GM23338 (cell line): ENCODE data around the gene ZNF507. TPM values are rescaled to one million over a fixed set of nuclear protein-coding genes. Genes with fewer than 3 reads are reported as not detected.

Experiments used
- ATAC-seq: fragments of 200-7000 bp; cut with Tn5 transposase; 3 replicates; pipeline ENCODE4 v1.9.1; 2020
- DNase-seq: peaks from one replicate; pipeline ENCODE4 v3.0.0-alpha.2; 2015; ENCODE audit warnings: low spot score
- H2AFZ ChIP-seq: fragments of 200-600 bp; sonication (generic); 2 replicates; pipeline ENCODE4 v1.8.0; 2016; ENCODE audit warnings: antibody characterized with exemption, mild to moderate bottlenecking, moderate library complexity
- H3F3A ChIP-seq: fragments of 200-600 bp; sonication (generic); replicated peaks from 2 replicates; pipeline ENCODE4 v1.8.0; 2017; ENCODE audit warnings: antibody characterized with exemption, mixed run types, low read depth
- H3K27ac ChIP-seq: fragments of 200-600 bp; sonication (generic); 2 replicates; pipeline ENCODE4 v1.6.1; 2016; ENCODE audit warnings: low read depth
- H3K27me3 ChIP-seq: fragments of 200-600 bp; sonication (generic); 2 replicates; pipeline ENCODE4 v1.8.0; 2016; ENCODE audit warnings: mild to moderate bottlenecking, mixed run types, moderate library complexity; ENCODE audit not compliant: insufficient read depth
- H3K36me3 ChIP-seq: fragments of 200-600 bp; sonication (generic); 2 replicates; pipeline ENCODE4 v1.8.0; 2016; ENCODE audit warnings: mild to moderate bottlenecking; ENCODE audit not compliant: insufficient read depth
- H3K4me1 ChIP-seq: fragments of 200-600 bp; sonication (generic); 2 replicates; pipeline ENCODE4 v1.8.0; 2016; ENCODE audit warnings: mild to moderate bottlenecking, moderate library complexity; ENCODE audit not compliant: insufficient read depth
- H3K4me2 ChIP-seq: fragments of 200-600 bp; sonication (generic); 2 replicates; pipeline ENCODE4 v1.7.1; 2017; ENCODE audit warnings: mixed run types
- H3K4me3 ChIP-seq: fragments of 200-600 bp; sonication (generic); 2 replicates; pipeline ENCODE4 v1.6.1; 2016; ENCODE audit warnings: mixed run types
- H3K79me2 ChIP-seq: fragments of 200-600 bp; sonication (generic); replicated peaks from 2 replicates; pipeline ENCODE4 v1.8.0; 2017; ENCODE audit warnings: mild to moderate bottlenecking; ENCODE audit not compliant: insufficient read depth
- H3K9me2 ChIP-seq: fragments of 200-600 bp; sonication (generic); 2 replicates; pipeline ENCODE4 v1.8.0; 2017; ENCODE audit not compliant: insufficient read depth
- H4K20me1 ChIP-seq: fragments of 200-600 bp; sonication (generic); replicated peaks from 2 replicates; pipeline ENCODE4 v1.8.0; 2017; ENCODE audit warnings: mild to moderate bottlenecking; ENCODE audit not compliant: insufficient read depth
- H3K27ac Mint-ChIP-seq: 2 replicates; pipeline ENCODE4 v1.8.0; 2020; ENCODE audit warnings: inconsistent platforms, mild to moderate bottlenecking, moderate library complexity, mixed read lengths
- H3K27me3 Mint-ChIP-seq: 3 replicates; pipeline ENCODE4 v1.8.0; 2022; ENCODE audit warnings: low read depth, mild to moderate bottlenecking, moderate library complexity, mixed read lengths, inconsistent platforms; ENCODE audit not compliant: insufficient read depth, poor library complexity
- H3K36me3 Mint-ChIP-seq: 3 replicates; pipeline ENCODE4 v1.8.0; 2021; ENCODE audit warnings: low read depth, mild to moderate bottlenecking, inconsistent platforms, moderate library complexity, mixed read lengths
- H3K4me1 Mint-ChIP-seq: 3 replicates; pipeline ENCODE4 v1.8.0; 2020; ENCODE audit warnings: mild to moderate bottlenecking, inconsistent platforms, mixed read lengths
- H3K4me3 Mint-ChIP-seq: 3 replicates; pipeline ENCODE4 v1.8.0; 2021; ENCODE audit warnings: moderate library complexity, mild to moderate bottlenecking, inconsistent platforms, mixed read lengths
- H3K9me3 Mint-ChIP-seq: 3 replicates; pipeline ENCODE4 v1.8.0; 2020; ENCODE audit warnings: moderate library complexity, mild to moderate bottlenecking, inconsistent platforms, mixed read lengths
- EZH2phosphoT487 ChIP-seq: fragments of 200-600 bp; sonication (generic); IDR thresholded peaks from one replicate; pipeline ENCODE4 v1.8.1; 2018; ENCODE audit warnings: antibody characterized with exemption; ENCODE audit not compliant: unreplicated experiment
- NANOG ChIP-seq: IDR thresholded peaks from 2 replicates; pipeline ENCODE4 v1.6.1; 2016; ENCODE audit warnings: antibody characterized with exemption, borderline replicate concordance
- REST ChIP-seq: IDR thresholded peaks from one replicate; pipeline ENCODE4 v1.6.1; 2018; ENCODE audit warnings: antibody characterized with exemption; ENCODE audit not compliant: unreplicated experiment
- STAT1 ChIP-seq: IDR thresholded peaks from one replicate; pipeline ENCODE4 v1.6.1; 2016; ENCODE audit warnings: antibody characterized with exemption; ENCODE audit not compliant: unreplicated experiment
- ZNF462 ChIP-seq: fragments of 250-450 bp; sonication (Bioruptor Pico); IDR thresholded peaks from 2 replicates; pipeline ENCODE4 v1.5.0; 2020; ENCODE audit warnings: mild to moderate bottlenecking, moderate library complexity
- polyA plus RNA-seq: library from polyadenylated mRNA; unstranded; fragments of >200 nt; fragmentation: Nextera tagmentation; extraction: Ambion mirVana; gene quantifications from 2 replicates; pipeline ENCODE4 v1.2.1, GENCODE V29; 2016
- total RNA-seq: library from RNA; depleted of rRNA; stranded (reverse); fragments of >200 nt; shearing (Covaris generic); gene quantifications from 2 replicates; pipeline ENCODE4 v1.2.3, GENCODE V29; 2014

The ZNF507 gene
- total and polyA plus RNA-seq, 2 experiments from 2014 or later: 10.4 to 23.4 TPM

GRCh38 chr19:32418155-32418554 is 72.7 kb downstream of the ZNF507 start (continued):
- TF ChIP-seq ZNF462 (CRISPR knock-in tag) (no peak), NANOG (no peak)

- Histone ChIP-seq H3K36me3 (peaks cover 6% of the 10 kb centered on the region), H4K20me1 (no peaks in the 10 kb centered on the region; the same call in none of the 2 replicates), H3K27ac (no peak overlapping the region), H3K79me2 (peaks cover 10% of the 10 kb centered on the region; the same call in 1 of the 2 replicates), H3K27me3 (no peaks in the 10 kb centered on the region), H3K4me3 (no peak overlapping the region), H3K9me2 (no peaks in the 10 kb centered on the region), H3F3A (no peaks in the 10 kb centered on the region), H3K4me1 (no peaks in the 10 kb centered on the region), H3K4me2 (no peak overlapping the region), H2AFZ (no peak overlapping the region)
- H3K27me3 Mint-ChIP-seq: peaks cover 3% of the 10 kb centered on the region
- H3K27ac Mint-ChIP-seq: no peak overlapping the region
- H3K4me1 Mint-ChIP-seq: peaks cover under 1% of the 10 kb centered on the region; the same call in 2 of the 3 replicates
- DNase-seq (no peak), ATAC-seq (no peak)
- H3K36me3 Mint-ChIP-seq: peaks cover 37% of the 10 kb centered on the region
- no peaks in the 10 kb centered on the region for H3K9me3 Mint-ChIP-seq
- H3K4me3 Mint-ChIP-seq: no peak overlapping the region
- TF ChIP-seq REST: no peak
- no peak for TF ChIP-seq STAT1
- TF ChIP-seq EZH2phosphoT487: no peak
Measured at GRCh38 chr19:32421589-32422361, 76.4 kb downstream of the ZNF507 start.
